H1 (cell line): ENCODE measurements around the gene MID2. TPM values are rescaled to one million over a fixed set of nuclear protein-coding genes. Genes with fewer than 3 reads are reported as not detected.
"Not testable (repeated sequence)": the region's sequence is repeated elsewhere in the genome, so short reads cannot be mapped to it uniquely, and the experiment has no call there.

ENCODE experiments used
- CTCF ChIA-PET: fragments of 300-600 bp; sonication (Branson Sonifier 250); formaldehyde crosslinking; loops from one replicate; lab custom pipeline; 2021; ENCODE audit not compliant: partially characterized antibody; lab: Charles Lee
- POLR2A ChIA-PET: fragments of 300-600 bp; sonication (Branson Sonifier 250); formaldehyde crosslinking; loops from one replicate; lab custom pipeline; 2021; ENCODE audit warnings: inconsistent platforms; ENCODE audit not compliant: partially characterized antibody; lab: Charles Lee
- DNase-seq, 2 experiments: peaks; one replicate each; pipeline versions ENCODE4 v3.0.0 to v3.0.0-alpha.2; 2010 to 2022; ENCODE audit warnings: low spot score in 2 of 2, low read depth in 1 of 2, mixed read lengths in 1 of 2
- FAIRE-seq: peaks from 2 replicates; lab custom pipeline; 2011; peaks lifted over from hg19 to GRCh38; lab: Jason Lieb, UNC
- H2AFZ ChIP-seq: 2 replicates; pipeline ENCODE4 v1.8.1; 2012; ENCODE audit warnings: low read length, inconsistent platforms
- H2AK5ac ChIP-seq: 2 replicates; pipeline ENCODE4 v1.6.1; 2013; ENCODE audit warnings: low read depth, low read length
- H2BK120ac ChIP-seq: replicated peaks from 2 replicates; pipeline ENCODE3; 2013; ENCODE audit warnings: low read depth, low read length, inconsistent platforms
- H2BK12ac ChIP-seq: 2 replicates; pipeline ENCODE4 v1.6.1; 2013; ENCODE audit warnings: low read depth, low read length
- H2BK15ac ChIP-seq: 2 replicates; pipeline ENCODE4 v1.6.1; 2013; ENCODE audit warnings: low read length
- H2BK20ac ChIP-seq: 2 replicates; pipeline ENCODE4 v1.6.1; 2013; ENCODE audit warnings: low read length
- H2BK5ac ChIP-seq: 2 replicates; pipeline ENCODE4 v1.6.1; 2013; ENCODE audit warnings: low read depth, low read length
- H3K14ac ChIP-seq: 2 replicates; pipeline ENCODE4 v1.6.1; 2013; ENCODE audit warnings: inconsistent platforms; ENCODE audit not compliant: insufficient read length
- H3K18ac ChIP-seq: 2 replicates; pipeline ENCODE4 v1.6.1; 2013; ENCODE audit warnings: low read length; ENCODE audit errors: extremely low read depth
- H3K23ac ChIP-seq: 2 replicates; pipeline ENCODE4 v1.6.1; 2013; ENCODE audit warnings: inconsistent platforms; ENCODE audit not compliant: insufficient read length
- H3K23me2 ChIP-seq: 2 replicates; pipeline ENCODE4 v1.6.1; 2013; ENCODE audit warnings: low read depth, low read length
- H3K27ac ChIP-seq: 2 replicates; pipeline ENCODE4 v1.6.1; 2011; ENCODE audit warnings: low read depth, low read length, inconsistent platforms
- H3K27me3 ChIP-seq, 4 experiments: replicated peaks in 1 of 4; 1 replicate in 1 of 4; 2 replicates in 3 of 4; pipeline versions ENCODE4 v1.6.1 to v1.8.1; 2011 to 2013; ENCODE audit warnings: low read length in 3 of 4, mild to moderate bottlenecking in 3 of 4, inconsistent platforms in 2 of 4, mixed read lengths in 2 of 4, moderate library complexity in 1 of 4; ENCODE audit not compliant: control insufficient read depth in 3 of 4, insufficient read depth in 3 of 4; ENCODE audit errors: extremely low read depth in 1 of 4
- H3K36me3 ChIP-seq, 4 experiments: 2 replicates each; pipeline versions ENCODE4 v1.6.1 to v1.8.1; 2011 to 2013; ENCODE audit warnings: mild to moderate bottlenecking in 4 of 4, low read length in 3 of 4, moderate library complexity in 2 of 4, control low read depth in 1 of 4, inconsistent platforms in 1 of 4; ENCODE audit not compliant: insufficient read depth in 4 of 4, control insufficient read depth in 2 of 4
- H3K4ac ChIP-seq: replicated peaks from 2 replicates; pipeline ENCODE3; 2013; ENCODE audit warnings: low read length, low read depth, mixed read lengths, inconsistent platforms; ENCODE audit not compliant: insufficient read length
- H3K4me1 ChIP-seq, 4 experiments: replicated peaks in 1 of 4; 1 replicate in 1 of 4; 2 replicates in 3 of 4; pipeline versions ENCODE4 v1.6.1 to v1.8.1; 2011 to 2013; ENCODE audit warnings: low read length in 3 of 4, inconsistent platforms in 2 of 4, mixed read lengths in 1 of 4; ENCODE audit not compliant: insufficient read depth in 4 of 4, control insufficient read depth in 3 of 4
- H3K4me2 ChIP-seq, 2 experiments: 2 replicates each; pipeline versions ENCODE4 v1.6.1 to v1.8.1; 2011 to 2013; ENCODE audit warnings: low read depth in 2 of 2, low read length in 2 of 2, control low read depth in 1 of 2, inconsistent platforms in 1 of 2, mild to moderate bottlenecking in 1 of 2; ENCODE audit not compliant: insufficient read depth in 1 of 2
- H3K4me3 ChIP-seq, 4 experiments: fragments of 200-600, 300-600 bp in 1 of 4; sonication (generic), shearing (Covaris generic), sonication (Bioruptor Twin) in 1 of 4; 2 replicates each; pipeline versions ENCODE4 v1.5.1 to v1.8.1; 2011 to 2016; ENCODE audit warnings: low read length in 4 of 4, low read depth in 3 of 4, control low read depth in 2 of 4, inconsistent platforms in 2 of 4, mild to moderate bottlenecking in 2 of 4, mixed read lengths in 1 of 4, moderate library complexity in 1 of 4; ENCODE audit not compliant: insufficient read depth in 2 of 4; ENCODE audit errors: extremely low read depth in 1 of 4
- H3K56ac ChIP-seq: replicated peaks from 2 replicates; pipeline ENCODE3; 2013; ENCODE audit warnings: low read depth, mild to moderate bottlenecking, mixed read lengths, low read length, inconsistent platforms; ENCODE audit not compliant: insufficient read length
- H3K79me1 ChIP-seq: 2 replicates; pipeline ENCODE4 v1.6.1; 2013; ENCODE audit warnings: low read depth, low read length, control low read depth
- H3K79me2 ChIP-seq, 2 experiments: 2 replicates each; pipeline versions ENCODE4 v1.6.1 to v1.8.1; 2012 to 2013; ENCODE audit warnings: low read length in 2 of 2, mild to moderate bottlenecking in 2 of 2, inconsistent platforms in 1 of 2; ENCODE audit not compliant: insufficient read depth in 2 of 2, control insufficient read depth in 1 of 2
- H3K9ac ChIP-seq, 4 experiments: replicated peaks in 1 of 4; 1 replicate in 1 of 4; 2 replicates in 3 of 4; pipeline versions ENCODE4 v1.6.1 to v1.8.1; 2011 to 2013; ENCODE audit warnings: low read depth in 3 of 4, low read length in 3 of 4, control low read depth in 2 of 4, mild to moderate bottlenecking in 2 of 4, moderate library complexity in 2 of 4, inconsistent platforms in 1 of 4; ENCODE audit errors: extremely low read depth in 1 of 4
- H3K9me3 ChIP-seq, 2 experiments: 2 replicates each; pipeline versions ENCODE4 v1.6.1 to v1.8.1; 2012 to 2013; ENCODE audit warnings: mild to moderate bottlenecking in 2 of 2, moderate library complexity in 2 of 2, control low read depth in 1 of 2, inconsistent platforms in 1 of 2, low read depth in 1 of 2, low read length in 1 of 2, mixed read lengths in 1 of 2; ENCODE audit not compliant: insufficient read depth in 2 of 2
- H4K20me1 ChIP-seq, 2 experiments: replicated peaks in 1 of 2; 2 replicates each; pipeline versions ENCODE3 to v1.8.1; 2011 to 2013; ENCODE audit warnings: inconsistent platforms in 2 of 2, low read length in 2 of 2, mild to moderate bottlenecking in 1 of 2; ENCODE audit not compliant: insufficient read depth in 2 of 2, control insufficient read depth in 1 of 2
- H4K5ac ChIP-seq: 2 replicates; pipeline ENCODE4 v1.6.1; 2013; ENCODE audit warnings: low read length, low read depth, mixed read lengths, inconsistent platforms; ENCODE audit not compliant: insufficient read length
- H4K8ac ChIP-seq: 2 replicates; pipeline ENCODE4 v1.8.0; 2013; ENCODE audit warnings: mild to moderate bottlenecking, moderate library complexity, low read length, inconsistent platforms; ENCODE audit not compliant: insufficient read depth; ENCODE audit errors: extremely low read depth
- H4K91ac ChIP-seq: replicated peaks from 2 replicates; pipeline ENCODE3; 2013; ENCODE audit warnings: low read length, mixed read lengths, inconsistent platforms; ENCODE audit not compliant: insufficient read length
- WGBS, 2 experiments: shearing (Covaris generic) in 1 of 2; methylation state at CpG; one replicate each; pipeline versions ENCODE4 v1.1.6 to v1.1.7; 2013 to 2015; ENCODE audit warnings: low lambda C conversion rate in 2 of 2, mixed read lengths in 2 of 2, inconsistent platforms in 1 of 2, low coverage in 1 of 2, missing lambda C conversion rate in 1 of 2; ENCODE audit not compliant: insufficient replicate concordance in 2 of 2, insufficient coverage in 1 of 2, insufficient read length in 1 of 2; ENCODE audit errors: extremely low coverage in 1 of 2, missing lambda C conversion rate in 1 of 2; 5-methylcytosine and 5-hydroxymethylcytosine counted together
- polyA plus RNA-seq, 7 experiments: library from polyadenylated mRNA; depleted of rRNA in 3 of 7; stranded (reverse) in 5 of 7; unstranded in 2 of 7; fragments of >200 nt in 5 of 7; fragments of 200-250 nt in 2 of 7; gene quantifications; 1 replicate in 5 of 7; 2 replicates in 1 of 7; 4 replicates in 1 of 7; pipeline versions ENCODE4 v1.2.1 to v1.2.3, GENCODE V29; 2011 to 2013; ENCODE audit warnings: missing spikeins in 2 of 7, mixed read lengths in 2 of 7
- total RNA-seq: library from RNA; stranded (reverse); fragmentation: NEBNext Ultra II Directional; extraction: Animal tissue kit (Norgen Biotek cat#: 25700); gene quantifications from 2 replicates; pipeline ENCODE4 v1.2.1, GENCODE V29; 2021

The MID2 gene
- total and polyA plus RNA-seq, 2 of the 8 experiments (the other 6 are each of a cell fraction or from before 2014, with no cell fraction given), result 0.98 to 1.7 TPM

DNA sequence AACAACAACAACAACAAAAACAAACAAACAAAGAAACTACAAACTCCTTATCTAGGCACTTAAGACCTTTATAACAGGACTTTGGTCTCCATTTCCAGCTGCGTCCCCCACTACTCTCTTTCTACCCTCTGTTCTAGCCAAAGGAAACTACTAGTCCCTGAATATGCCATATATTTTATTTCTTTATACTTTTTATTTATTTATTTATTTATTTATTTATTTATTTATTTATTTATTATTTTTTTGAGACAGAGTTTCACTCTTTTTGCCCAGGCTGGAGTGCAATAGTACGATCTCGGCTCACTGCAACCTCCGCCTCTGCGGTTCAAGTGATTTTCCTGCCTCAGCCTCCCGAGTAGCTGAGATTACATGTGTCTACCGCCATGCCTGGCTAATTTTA, 26.0 kb downstream of the MID2 start:
- H3K79me2 ChIP-seq, POLR2A ChIA-PET, H3K27me3 ChIP-seq, H2BK5ac ChIP-seq, CTCF ChIA-PET, H3K4me3 ChIP-seq, H2AK5ac ChIP-seq, H4K20me1 ChIP-seq, FAIRE-seq, H2BK20ac ChIP-seq, H2BK120ac ChIP-seq, H3K23ac ChIP-seq, H2AFZ ChIP-seq, H3K4me1 ChIP-seq, H3K56ac ChIP-seq, H3K4ac ChIP-seq, H3K9me3 ChIP-seq, H3K14ac ChIP-seq, H3K36me3 ChIP-seq, H3K4me2 ChIP-seq, H4K8ac ChIP-seq, H4K5ac ChIP-seq, DNase-seq, H3K27ac ChIP-seq, H4K91ac ChIP-seq, H3K18ac ChIP-seq, H3K9ac ChIP-seq, H3K79me1 ChIP-seq, H2BK15ac ChIP-seq, H3K23me2 ChIP-seq, H2BK12ac ChIP-seq: not testable (repeated sequence)
- 95% methylated on average over 7 of the region's 7 CpGs; no CpG with 5 or more reads in 1 of the 2 experiments for WGBS, 2 experiments
